ENCODE results near the gene GRIP2. TPM values are rescaled to one million over a fixed set of nuclear protein-coding genes. Genes with fewer than 3 reads are reported as not detected.

The GRIP2 gene
- polyA plus RNA-seq, 1 experiment = not detected

DNA sequence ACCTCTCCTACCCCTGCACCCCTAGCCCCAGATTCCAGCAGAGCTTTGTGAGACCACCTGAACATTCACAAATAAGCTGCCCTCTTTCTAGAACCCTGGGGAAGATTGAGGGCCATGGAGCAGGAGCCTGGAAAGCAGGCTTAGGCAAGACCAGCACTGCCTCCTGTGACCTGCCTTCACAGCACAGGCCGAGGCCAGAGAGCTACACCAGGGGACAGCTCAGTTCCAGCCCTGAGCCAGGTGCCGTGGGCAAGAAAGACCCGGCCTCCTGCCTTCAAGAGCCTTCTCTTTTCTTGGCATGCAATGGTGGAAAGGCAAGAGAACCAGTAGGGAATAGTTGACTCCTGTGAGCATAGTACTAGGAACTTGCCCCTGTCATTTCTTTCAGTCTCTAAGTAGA is 89.6 kb downstream of the GRIP2 start:
- POLR2A ChIA-PET = no interaction called here
- CTCF ChIA-PET = interaction anchor here (0.7 to 1.1 kb wide), 2 partner anchors 189 to 247 kb away, joined by 3 to 4 read pairs; no protein-coding TSS in a partner anchor

DNA sequence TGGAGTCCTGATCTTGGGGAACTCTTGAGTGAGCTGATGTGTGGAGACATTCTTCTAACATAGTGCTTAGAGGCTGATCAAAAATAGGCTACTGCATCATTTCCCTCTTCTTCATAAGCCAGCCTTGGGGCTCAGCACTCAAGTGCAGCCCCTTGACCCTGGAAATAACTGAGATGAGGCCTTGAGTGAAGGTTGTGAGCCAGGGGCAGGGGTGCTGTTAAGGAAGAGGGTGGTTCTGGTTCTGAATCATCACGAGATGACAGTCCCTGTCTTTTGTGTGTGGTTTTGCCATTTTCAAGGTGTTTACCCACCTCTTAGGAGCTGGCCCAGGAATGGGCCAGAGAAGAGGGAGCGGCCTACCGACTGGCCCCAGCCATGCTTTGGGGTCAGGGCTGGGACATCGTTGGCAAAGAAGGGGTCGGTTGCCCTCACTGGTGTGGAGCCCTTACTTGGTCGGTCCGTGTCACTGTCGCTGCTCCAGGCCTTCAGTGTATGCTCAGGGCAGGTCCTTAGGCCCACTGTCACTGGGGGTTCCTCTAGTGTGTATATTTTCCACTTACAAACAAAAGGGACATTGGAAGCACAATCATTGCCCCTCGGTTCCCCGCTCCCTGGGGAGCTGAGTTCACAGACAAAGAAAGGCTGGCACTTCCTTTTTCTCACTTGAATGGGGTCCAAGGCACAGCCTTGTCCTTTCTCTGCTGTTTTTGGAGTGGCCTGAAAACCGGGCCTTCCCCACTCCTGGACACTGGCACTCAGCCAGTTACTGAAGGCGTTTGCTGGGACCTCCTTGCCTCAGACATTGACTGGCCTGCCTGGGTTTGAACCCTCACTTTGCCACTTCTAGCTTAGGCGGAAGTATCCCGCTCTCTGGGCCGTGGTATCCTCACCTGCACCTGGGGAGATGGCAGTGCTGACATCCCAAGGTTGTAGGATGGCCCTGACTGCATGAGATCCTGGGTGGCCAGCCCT is 91.1 kb downstream of the GRIP2 start:
- no peak overlapping the region for H3K27ac ChIP-seq (ENCODE audit: low read depth, low read length)
- CTCF ChIA-PET = interaction anchor here (0.8 kb wide), 1 partner anchor 246 kb away, joined by 4 read pairs; no protein-coding TSS in a partner anchor
- no peak for DNase-seq (ENCODE audit: low read depth, low spot score)
- no peaks in the 10 kb centered on the region; the same call in 1 of the 2 replicates for H3K9me3 ChIP-seq (ENCODE audit: control insufficient read depth, insufficient read depth, low read length)
- TF ChIP-seq, protein P1, sequence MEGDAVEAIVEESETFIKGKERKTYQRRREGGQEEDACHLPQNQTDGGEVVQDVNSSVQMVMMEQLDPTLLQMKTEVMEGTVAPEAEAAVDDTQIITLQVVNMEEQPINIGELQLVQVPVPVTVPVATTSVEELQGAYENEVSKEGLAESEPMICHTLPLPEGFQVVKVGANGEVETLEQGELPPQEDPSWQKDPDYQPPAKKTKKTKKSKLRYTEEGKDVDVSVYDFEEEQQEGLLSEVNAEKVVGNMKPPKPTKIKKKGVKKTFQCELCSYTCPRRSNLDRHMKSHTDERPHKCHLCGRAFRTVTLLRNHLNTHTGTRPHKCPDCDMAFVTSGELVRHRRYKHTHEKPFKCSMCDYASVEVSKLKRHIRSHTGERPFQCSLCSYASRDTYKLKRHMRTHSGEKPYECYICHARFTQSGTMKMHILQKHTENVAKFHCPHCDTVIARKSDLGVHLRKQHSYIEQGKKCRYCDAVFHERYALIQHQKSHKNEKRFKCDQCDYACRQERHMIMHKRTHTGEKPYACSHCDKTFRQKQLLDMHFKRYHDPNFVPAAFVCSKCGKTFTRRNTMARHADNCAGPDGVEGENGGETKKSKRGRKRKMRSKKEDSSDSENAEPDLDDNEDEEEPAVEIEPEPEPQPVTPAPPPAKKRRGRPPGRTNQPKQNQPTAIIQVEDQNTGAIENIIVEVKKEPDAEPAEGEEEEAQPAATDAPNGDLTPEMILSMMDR (IDR thresholded peaks at IDR 0.05; ENCODE audit: low read depth, low read length) = no peak
- no peak overlapping the region for H3K4me3 ChIP-seq (ENCODE audit: low read depth, low read length)
- no peaks in the 10 kb centered on the region for H3K27me3 ChIP-seq (ENCODE audit: control insufficient read depth, insufficient read depth, low read length)
- POLR2A ChIA-PET = no interaction called here

More for the DNA sequence above, 89.6 kb downstream of the GRIP2 start:
- H3K27ac ChIP-seq (ENCODE audit: low read depth, low read length) = no peak overlapping the region
- H3K9me3 ChIP-seq (ENCODE audit: control insufficient read depth, insufficient read depth, low read length) = no peaks in the 10 kb centered on the region; the same call in 1 of the 2 replicates
- H3K4me3 ChIP-seq (ENCODE audit: low read depth, low read length) = no peak overlapping the region
- TF ChIP-seq, protein P1 (IDR thresholded peaks at IDR 0.05; ENCODE audit: low read depth, low read length) = no peak
- no peaks in the 10 kb centered on the region for H3K27me3 ChIP-seq (ENCODE audit: control insufficient read depth, insufficient read depth, low read length)
- DNase-seq (ENCODE audit: low read depth, low spot score) = no peak

DNA sequence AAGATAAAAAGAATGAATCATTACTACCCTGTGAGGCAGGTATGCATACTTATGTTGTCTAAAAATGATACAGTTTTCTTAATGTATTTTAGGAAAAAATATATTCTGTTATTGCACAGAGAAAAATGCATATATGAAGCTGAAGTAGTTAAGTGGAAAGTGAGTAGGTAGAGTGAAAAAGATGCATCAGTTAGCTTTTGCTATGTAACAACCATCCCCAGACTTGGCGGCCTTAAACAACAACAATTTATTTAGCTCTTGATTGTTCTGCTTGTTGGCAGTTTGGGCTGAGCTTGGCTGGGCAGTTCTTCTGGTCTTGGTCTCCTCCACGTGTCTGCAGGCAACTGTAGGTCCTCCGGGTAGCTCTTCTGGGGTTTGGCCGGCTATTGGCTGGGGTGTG is 92.1 kb downstream of the GRIP2 start:
- Histone ChIP-seq H3K4me3 (ENCODE audit: low read depth, low read length) (no peak overlapping the region), H3K27ac (ENCODE audit: low read depth, low read length) (no peak overlapping the region), H3K9me3 (ENCODE audit: control insufficient read depth, insufficient read depth, low read length) (no peaks in the 10 kb centered on the region; the same call in 1 of the 2 replicates), H3K27me3 (ENCODE audit: control insufficient read depth, insufficient read depth, low read length) (no peaks in the 10 kb centered on the region)
- no peak for DNase-seq (ENCODE audit: low read depth, low spot score)
- CTCF ChIA-PET = interaction anchor here (0.7 kb wide), 1 partner anchor 245 kb away, joined by 3 read pairs; no protein-coding TSS in a partner anchor
- TF ChIP-seq, protein P1 (IDR thresholded peaks at IDR 0.05; ENCODE audit: low read depth, low read length) = no peak
- POLR2A ChIA-PET = no interaction called here

DNA sequence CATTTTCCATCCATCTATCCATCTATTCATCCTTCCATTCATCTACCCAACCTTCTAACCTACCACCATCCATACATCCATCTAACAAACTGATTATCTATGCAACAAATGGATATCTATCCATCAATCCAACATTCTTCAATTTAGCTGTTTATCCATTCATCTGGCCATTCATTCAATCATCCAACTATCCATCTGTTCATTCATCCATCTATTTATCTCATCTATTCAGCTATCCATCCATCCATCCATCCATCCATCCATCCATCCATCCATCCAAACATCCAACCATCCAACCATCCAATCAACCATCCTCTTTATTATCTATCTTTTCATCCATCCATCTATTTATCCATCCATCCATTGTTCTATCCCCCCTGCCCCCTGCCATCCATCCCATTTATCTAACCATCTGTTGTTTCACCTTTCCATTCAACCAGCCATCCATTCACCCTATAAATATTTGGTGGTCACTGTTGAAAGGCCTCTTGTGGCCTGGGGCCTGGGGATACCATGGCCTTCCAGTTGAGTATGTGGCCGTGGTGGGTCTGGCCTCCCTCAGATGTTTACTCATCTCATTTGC is 93.1 kb downstream of the GRIP2 start:
- no peak for DNase-seq (ENCODE audit: low read depth, low spot score)
- TF ChIP-seq, protein P1 (IDR thresholded peaks at IDR 0.05; ENCODE audit: low read depth, low read length) = no peak
- Histone ChIP-seq H3K9me3 (ENCODE audit: control insufficient read depth, insufficient read depth, low read length) (no peaks in the 10 kb centered on the region; the same call in 1 of the 2 replicates), H3K27me3 (ENCODE audit: control insufficient read depth, insufficient read depth, low read length) (no peaks in the 10 kb centered on the region), H3K4me3 (ENCODE audit: low read depth, low read length) (no peak overlapping the region), H3K27ac (ENCODE audit: low read depth, low read length) (no peak overlapping the region)
- ChIA-PET CTCF (interaction anchor here (2.2 kb wide), 1 partner anchor 244 kb away, joined by 6 read pairs; no protein-coding TSS in a partner anchor), POLR2A (no interaction called here)

All from AG04450 (cell line).